ENCODE results near the gene MTTP. TPM values are rescaled to one million over a fixed set of nuclear protein-coding genes. Genes with fewer than 3 reads are reported as not detected.

MTTP gene
- total and polyA plus RNA-seq, 5 donors: 0.59 to 1.3 (median 1.0) TPM

GRCh38 chr4:99564921-99565320 lies 9.7 kb upstream of the MTTP start:
- no peaks in the 10 kb centered on the region for H3K4me1 ChIP-seq (ENCODE audit: control insufficient read depth, insufficient read depth, low read length)
- no peak for DNase-seq
- no peaks in the 10 kb centered on the region for H3K27me3 ChIP-seq (ENCODE audit: control insufficient read depth, insufficient read depth)
- no peak overlapping the region for H3K27ac ChIP-seq (ENCODE audit: low read length)
- no peak overlapping the region for H3K4me3 ChIP-seq (ENCODE audit: low read length)
- no peak for ATAC-seq
- H3K9me3 ChIP-seq (ENCODE audit: control insufficient read depth, low read length): no peaks in the 10 kb centered on the region
- intact Hi-C loops (cut with DNase I): loop anchor here (5.0 to 10.0 kb wide), 5 partner anchors 242 to 382 kb away; partner anchors contain the start of genes DNAJB14 (in 3 of the 4) and LAMTOR3 (in 1 of the 4)

GRCh38 chr4:99571883-99572282 lies 2.7 kb upstream of the MTTP start:
- no peak for ATAC-seq
- Histone ChIP-seq H3K27me3 (ENCODE audit: control insufficient read depth, insufficient read depth) (no peaks in the 10 kb centered on the region), H3K4me3 (ENCODE audit: low read length) (no peak overlapping the region), H3K27ac (ENCODE audit: low read length) (no peak overlapping the region), H3K9me3 (ENCODE audit: control insufficient read depth, low read length) (no peaks in the 10 kb centered on the region), H3K4me1 (ENCODE audit: control insufficient read depth, insufficient read depth, low read length) (no peaks in the 10 kb centered on the region)
- 17% methylated on average over 1 of the region's 1 CpG for WGBS
- no peak for DNase-seq
- intact Hi-C loops (cut with DNase I): no loop called here

DNA sequence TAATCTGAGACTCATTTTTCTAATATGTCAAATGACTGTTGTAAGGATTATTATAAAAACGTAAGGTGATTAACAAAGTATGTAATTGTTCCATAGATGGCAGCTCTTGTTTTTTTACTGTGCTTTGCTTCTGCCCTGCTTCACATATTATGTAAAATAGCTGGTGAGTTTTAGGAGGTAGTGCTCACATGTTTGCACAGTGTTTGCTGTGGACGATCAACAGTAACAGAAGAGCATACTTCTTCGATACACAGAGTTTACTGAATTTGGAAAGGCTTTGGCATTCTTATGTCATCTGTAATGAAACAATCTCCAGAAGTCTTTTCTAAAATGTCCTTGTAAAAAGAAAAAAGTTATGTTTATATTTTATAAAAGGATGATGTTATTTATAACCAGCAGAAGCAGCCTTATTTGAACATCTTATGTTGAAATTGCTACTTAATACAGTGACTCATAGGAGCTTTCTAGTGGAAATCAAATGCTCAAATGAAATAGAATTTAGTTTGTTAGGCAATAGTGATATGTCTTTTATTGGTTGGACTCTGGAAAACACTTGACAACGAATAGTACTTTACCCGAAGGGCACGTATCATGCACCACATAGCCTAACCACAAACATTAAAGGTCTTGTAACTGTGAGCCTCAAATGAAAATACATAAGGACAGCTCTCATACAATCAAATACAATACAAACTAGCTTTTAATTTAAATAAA lies 1.9 kb upstream of the MTTP start:
- DNase-seq (no peak), ATAC-seq (no peak)
- no peaks in the 10 kb centered on the region for H3K9me3 ChIP-seq (ENCODE audit: control insufficient read depth, low read length)
- no peak overlapping the region for H3K27ac ChIP-seq (ENCODE audit: low read length)
- H3K27me3 ChIP-seq (ENCODE audit: control insufficient read depth, insufficient read depth): no peaks in the 10 kb centered on the region
- intact Hi-C loops (cut with DNase I): no loop called here
- 83% methylated on average over 6 of the region's 6 CpGs for WGBS
- H3K4me3 ChIP-seq (ENCODE audit: low read length): no peak overlapping the region
- H3K4me1 ChIP-seq (ENCODE audit: control insufficient read depth, insufficient read depth, low read length): no peaks in the 10 kb centered on the region

DNA sequence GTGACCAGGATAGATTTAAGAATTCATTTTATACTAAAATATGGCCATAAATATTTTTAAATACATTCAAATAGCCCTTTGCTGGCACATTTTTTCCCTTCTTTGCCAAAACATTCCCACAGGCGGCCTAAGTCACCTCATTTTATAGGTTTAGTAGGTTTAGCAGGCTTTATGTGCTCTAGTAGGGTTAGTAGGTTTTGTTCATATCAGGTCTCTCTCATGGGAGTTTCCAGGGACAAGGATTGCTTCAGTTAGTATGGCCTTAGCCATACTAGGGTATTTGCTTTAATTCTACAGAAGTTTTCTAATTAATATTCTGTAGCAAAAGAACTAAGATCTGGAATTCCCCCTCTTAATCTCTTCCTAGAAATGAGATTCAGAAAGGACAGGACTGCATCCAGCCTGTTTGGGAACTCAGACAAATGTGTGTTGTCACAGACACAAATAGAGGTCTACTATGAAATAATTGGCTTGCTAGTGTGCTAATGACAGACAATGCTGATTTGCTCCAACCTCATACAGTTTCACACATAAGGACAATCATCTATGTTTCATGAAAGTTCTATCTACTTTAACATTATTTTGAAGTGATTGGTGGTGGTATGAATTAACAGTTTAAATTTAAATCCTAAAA lies 772 bp upstream of the MTTP start:
- Histone ChIP-seq H3K27ac (ENCODE audit: low read length) (no peak overlapping the region), H3K27me3 (ENCODE audit: control insufficient read depth, insufficient read depth) (no peaks in the 10 kb centered on the region), H3K4me3 (ENCODE audit: low read length) (no peak overlapping the region), H3K4me1 (ENCODE audit: control insufficient read depth, insufficient read depth, low read length) (no peaks in the 10 kb centered on the region), H3K9me3 (ENCODE audit: control insufficient read depth, low read length) (no peaks in the 10 kb centered on the region)
- intact Hi-C loops (cut with DNase I): no loop called here
- DNase-seq: no peak
- no peak for ATAC-seq
- 67% methylated on average over 1 of the region's 1 CpG for WGBS

DNA sequence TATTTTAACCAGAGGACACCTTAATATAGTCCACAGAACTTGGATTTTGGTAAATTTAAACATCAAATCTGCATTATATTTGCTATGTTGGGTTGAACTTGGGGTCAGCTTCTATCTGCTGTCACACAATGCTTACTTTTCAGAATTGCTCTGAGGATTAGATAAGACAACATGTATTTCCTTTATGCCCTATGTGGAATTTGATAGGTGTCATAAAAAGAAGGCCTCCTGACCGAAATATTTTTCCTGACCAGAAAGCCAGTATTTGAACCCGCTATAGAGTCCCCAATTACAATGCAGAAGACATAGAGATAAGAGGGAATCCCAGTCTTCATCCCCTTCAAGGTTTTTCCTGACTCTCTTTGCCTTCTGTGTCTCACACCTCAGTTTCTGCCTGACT lies 4.1 kb downstream of the MTTP start:
- 72% methylated on average over 2 of the region's 2 CpGs for WGBS
- intact Hi-C loops (cut with DNase I): no loop called here

GRCh38 chr4:99585516-99585915 lies 10.9 kb downstream of the MTTP start:
- Histone ChIP-seq H3K4me1 (ENCODE audit: control insufficient read depth, insufficient read depth, low read length) (no peaks in the 10 kb centered on the region), H3K27me3 (ENCODE audit: control insufficient read depth, insufficient read depth) (no peaks in the 10 kb centered on the region), H3K9me3 (ENCODE audit: control insufficient read depth, low read length) (no peaks in the 10 kb centered on the region), H3K4me3 (ENCODE audit: low read length) (no peak overlapping the region), H3K27ac (ENCODE audit: low read length) (no peak overlapping the region)
- 93% methylated on average over 1 of the region's 1 CpG for WGBS
- intact Hi-C loops (cut with DNase I): no loop called here
- ATAC-seq (no peak), DNase-seq (no peak)

More for the DNA sequence above, 4.1 kb downstream of the MTTP start:
- Histone ChIP-seq H3K4me3 (ENCODE audit: low read length) (no peak overlapping the region), H3K27ac (ENCODE audit: low read length) (no peak overlapping the region), H3K9me3 (ENCODE audit: control insufficient read depth, low read length) (no peaks in the 10 kb centered on the region), H3K4me1 (ENCODE audit: control insufficient read depth, insufficient read depth, low read length) (no peaks in the 10 kb centered on the region), H3K27me3 (ENCODE audit: control insufficient read depth, insufficient read depth) (no peaks in the 10 kb centered on the region)
- DNase-seq (no peak), ATAC-seq (no peak)

DNA sequence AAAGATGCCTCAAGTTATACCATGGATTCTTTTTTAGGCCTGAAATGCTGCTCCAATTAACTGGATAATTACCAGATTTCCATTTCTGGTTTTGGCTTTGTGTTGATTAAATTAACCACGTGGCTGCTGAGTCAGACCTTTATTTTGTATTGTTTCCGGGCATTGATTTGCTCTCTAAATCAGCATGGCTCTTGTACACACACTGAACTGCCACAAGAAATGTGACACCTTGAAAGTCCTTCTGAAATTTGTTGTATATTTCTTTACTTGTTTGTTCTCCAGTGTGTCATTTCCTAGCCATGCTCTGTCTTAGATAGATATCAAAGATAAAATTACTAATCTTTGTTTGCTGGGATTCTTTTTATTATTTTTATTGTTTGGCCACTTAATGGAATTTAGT lies 11.7 kb downstream of the MTTP start:
- no peaks in the 10 kb centered on the region for H3K9me3 ChIP-seq (ENCODE audit: control insufficient read depth, low read length)
- ATAC-seq (no peak), DNase-seq (no peak)
- H3K4me1 ChIP-seq (ENCODE audit: control insufficient read depth, insufficient read depth, low read length): no peaks in the 10 kb centered on the region
- no peak overlapping the region for H3K4me3 ChIP-seq (ENCODE audit: low read length)
- intact Hi-C loops (cut with DNase I): no loop called here
- 50% methylated on average over 2 of the region's 2 CpGs for WGBS
- H3K27ac ChIP-seq (ENCODE audit: low read length): no peak overlapping the region
- H3K27me3 ChIP-seq (ENCODE audit: control insufficient read depth, insufficient read depth): no peaks in the 10 kb centered on the region

DNA sequence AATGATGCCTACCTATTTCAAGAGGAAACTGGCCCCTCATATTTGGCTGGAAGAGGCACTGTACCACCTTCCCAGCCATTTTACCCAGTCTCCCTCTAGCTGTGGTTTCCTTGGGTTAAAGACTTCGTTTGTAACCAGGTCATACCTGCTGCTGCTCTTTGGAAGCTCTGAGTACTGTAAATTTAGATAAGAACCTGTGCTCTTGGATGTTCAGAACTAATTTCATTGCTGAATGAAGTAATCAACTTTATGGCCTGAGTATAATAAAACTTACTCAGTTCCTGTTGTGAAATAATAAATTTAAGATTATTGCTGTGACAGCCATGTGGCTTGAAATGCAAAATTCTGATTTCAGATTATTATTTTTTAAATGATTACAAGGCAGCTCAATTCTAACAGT lies 12.2 kb downstream of the MTTP start:
- DNase-seq: no peak
- Histone ChIP-seq H3K27me3 (ENCODE audit: control insufficient read depth, insufficient read depth) (no peaks in the 10 kb centered on the region), H3K9me3 (ENCODE audit: control insufficient read depth, low read length) (no peaks in the 10 kb centered on the region), H3K4me3 (ENCODE audit: low read length) (no peak overlapping the region), H3K4me1 (ENCODE audit: control insufficient read depth, insufficient read depth, low read length) (no peaks in the 10 kb centered on the region), H3K27ac (ENCODE audit: low read length) (no peak overlapping the region)
- ATAC-seq: no peak
- intact Hi-C loops (cut with DNase I): no loop called here
- 27% methylated on average over 1 of the region's 1 CpG for WGBS

- ATAC-seq: no peak
- intact Hi-C loops (cut with DNase I): no loop called here
- Histone ChIP-seq H3K4me3 (ENCODE audit: low read length) (no peak overlapping the region), H3K4me1 (ENCODE audit: control insufficient read depth, insufficient read depth, low read length) (no peaks in the 10 kb centered on the region), H3K27ac (ENCODE audit: low read length) (no peak overlapping the region), H3K9me3 (ENCODE audit: control insufficient read depth, low read length) (no peaks in the 10 kb centered on the region), H3K27me3 (ENCODE audit: control insufficient read depth, insufficient read depth) (no peaks in the 10 kb centered on the region)
- DNase-seq: no peak
These were observed 12.7 kb downstream of the MTTP start for GRCh38 chr4:99587309-99587708.

DNA sequence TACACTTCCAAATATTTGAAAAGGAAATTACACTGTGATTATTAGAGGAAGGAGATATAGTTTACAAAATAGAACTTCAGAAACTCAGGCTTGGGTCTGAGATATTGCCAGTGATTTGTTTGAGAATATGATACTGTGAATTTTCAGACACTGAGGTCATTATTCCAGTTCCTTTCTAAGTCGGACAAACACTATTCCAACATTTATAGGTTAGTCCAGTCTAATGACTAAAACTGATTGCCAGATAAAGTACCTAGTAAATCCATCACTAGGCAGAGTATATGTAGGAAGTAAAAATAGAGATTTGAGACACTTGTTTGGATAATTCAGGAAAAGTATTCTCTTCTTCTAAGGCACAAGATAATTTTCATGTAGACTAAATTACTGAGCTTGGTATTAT lies 13.2 kb downstream of the MTTP start:
- H3K9me3 ChIP-seq (ENCODE audit: control insufficient read depth, low read length): no peaks in the 10 kb centered on the region
- intact Hi-C loops (cut with DNase I): no loop called here
- ATAC-seq (no peak), DNase-seq (no peak)
- H3K27ac ChIP-seq (ENCODE audit: low read length): no peak overlapping the region
- no peaks in the 10 kb centered on the region for H3K4me1 ChIP-seq (ENCODE audit: control insufficient read depth, insufficient read depth, low read length)
- no peaks in the 10 kb centered on the region for H3K27me3 ChIP-seq (ENCODE audit: control insufficient read depth, insufficient read depth)
- H3K4me3 ChIP-seq (ENCODE audit: low read length): no peak overlapping the region
- WGBS: 20% methylated on average over 1 of the region's 1 CpG

GRCh38 chr4:99591757-99592156 lies 17.1 kb downstream of the MTTP start:
- intact Hi-C loops (cut with DNase I): no loop called here
- 86% methylated on average over 3 of the region's 3 CpGs for WGBS
- no peak for ATAC-seq

More at GRCh38 chr4:99591757-99592156, 17.1 kb downstream of the MTTP start:
- H3K4me3 ChIP-seq (ENCODE audit: low read length): no peak overlapping the region
- no peaks in the 10 kb centered on the region for H3K4me1 ChIP-seq (ENCODE audit: control insufficient read depth, insufficient read depth, low read length)
- DNase-seq: no peak
- no peaks in the 10 kb centered on the region for H3K27me3 ChIP-seq (ENCODE audit: control insufficient read depth, insufficient read depth)
- H3K9me3 ChIP-seq (ENCODE audit: control insufficient read depth, low read length): no peaks in the 10 kb centered on the region
- H3K27ac ChIP-seq (ENCODE audit: low read length): no peak overlapping the region

Data from right cardiac atrium (tissue), 5 donors.